ENCODE measurements around the gene PSMA8.
"Not testable (repeated sequence)": the region's sequence is repeated elsewhere in the genome, so short reads cannot be mapped to it uniquely, and the experiment has no call there.

The PSMA8 gene

GRCh38 chr18:26133652-26134051, at the start of gene PSMA8:
TSS of gene PSMA8 (plus strand) at chr18:26133869. CDS start at chr18:26133966, 97 bp downstream.
- no peak for DNase-seq

- DNase-seq: no peak
Measured at GRCh38 chr18:26085056-26085455, 48.6 kb upstream of the PSMA8 start.

GRCh38 chr18:26086959-26087358, 46.7 kb upstream of the PSMA8 start:
- DNase-seq: no peak

GRCh38 chr18:26088487-26088886, 45.2 kb upstream of the PSMA8 start:
- no peak for DNase-seq

- DNase-seq: no peak
Measured at GRCh38 chr18:26089293-26090129, 44.2 kb upstream of the PSMA8 start.

GRCh38 chr18:26090130-26091046, 43.3 kb upstream of the PSMA8 start, which contains the start of gene SS18:
TSS of gene SS18 (minus strand) at chr18:26090613. CDS start at chr18:26090569, 44 bp downstream.
- DNase-seq: peak; percentile 80

- DNase-seq: peak; percentile 13
Measured at GRCh38 chr18:26091047-26091630, 42.5 kb upstream of the PSMA8 start.

GRCh38 chr18:26096852-26097251, 36.8 kb upstream of the PSMA8 start:
- no peak for DNase-seq

- no peak for DNase-seq
Measured at GRCh38 chr18:26097563-26097962, 36.1 kb upstream of the PSMA8 start.

GRCh38 chr18:26103579-26103978, 30.1 kb upstream of the PSMA8 start:
- DNase-seq: no peak

GRCh38 chr18:26104035-26104434, 29.6 kb upstream of the PSMA8 start:
- no peak for DNase-seq

GRCh38 chr18:26119246-26119645, 14.4 kb upstream of the PSMA8 start:
- DNase-seq: no peak

GRCh38 chr18:26121476-26121875, 12.2 kb upstream of the PSMA8 start:
- DNase-seq: no peak

GRCh38 chr18:26121994-26122393, 11.7 kb upstream of the PSMA8 start:
- not testable (repeated sequence) for DNase-seq

GRCh38 chr18:26127786-26128185, 5.9 kb upstream of the PSMA8 start:
- DNase-seq: no peak

- not testable (repeated sequence) for DNase-seq
Measured at GRCh38 chr18:26128192-26128591, 5.5 kb upstream of the PSMA8 start.

- DNase-seq: no peak
Measured at GRCh38 chr18:26134107-26134506, 438 bp downstream of the PSMA8 start.

- DNase-seq: no peak
Measured at GRCh38 chr18:26135548-26135947, 1.9 kb downstream of the PSMA8 start.

GRCh38 chr18:26157326-26157725, 23.7 kb downstream of the PSMA8 start:
- no peak for DNase-seq

GRCh38 chr18:26159353-26159752, 25.7 kb downstream of the PSMA8 start:
- no peak for DNase-seq

- no peak for DNase-seq
Measured at GRCh38 chr18:26164571-26164970, 30.9 kb downstream of the PSMA8 start.

GRCh38 chr18:26167592-26167991, 33.9 kb downstream of the PSMA8 start:
- not testable (repeated sequence) for DNase-seq

- DNase-seq: no peak
Measured at GRCh38 chr18:26175481-26175880, 41.8 kb downstream of the PSMA8 start.

Data from 8988T (cell line).